Kidney (tissue), 14 donors: ENCODE results near the gene ASB2. TPM values are rescaled to one million over a fixed set of nuclear protein-coding genes. Genes with fewer than 3 reads are reported as not detected.

Source experiments
- DNase-seq, 5 donors: peaks; one replicate each; pipeline ENCODE4 v3.0.0-alpha.2; 2013 to 2020
- FAIRE-seq: peaks from 2 replicates; lab custom pipeline; 2012; peaks lifted over from hg19 to GRCh38; lab: Jason Lieb, UNC
- H3K27ac ChIP-seq, 2 donors: one replicate each; pipeline ENCODE4 v1.7.0; 2013; ENCODE audit warnings: low read depth in 2 of 2, low read length in 2 of 2, inconsistent platforms in 1 of 2
- H3K27me3 ChIP-seq: one replicate; pipeline ENCODE4 v1.7.1; 2013; ENCODE audit warnings: low read length, inconsistent platforms; ENCODE audit not compliant: control insufficient read depth, insufficient read depth
- H3K36me3 ChIP-seq, 3 donors: one replicate each; pipeline versions ENCODE4 v1.7.0 to v1.7.1; 2013; ENCODE audit warnings: low read length in 3 of 3, control low read depth in 1 of 3, inconsistent platforms in 1 of 3; ENCODE audit not compliant: insufficient read depth in 3 of 3, control insufficient read depth in 2 of 3
- H3K4me1 ChIP-seq, 3 donors: one replicate each; pipeline versions ENCODE4 v1.7.0 to v1.7.1; 2013; ENCODE audit warnings: low read length in 3 of 3, inconsistent platforms in 1 of 3, low read depth in 1 of 3; ENCODE audit not compliant: control insufficient read depth in 2 of 3, insufficient read depth in 2 of 3
- H3K4me3 ChIP-seq, 3 donors: one replicate each; pipeline versions ENCODE4 v1.7.0 to v1.8.1; 2013; ENCODE audit warnings: low read length in 3 of 3, control low read depth in 1 of 3, inconsistent platforms in 1 of 3
- H3K9ac ChIP-seq, 3 donors: one replicate each; pipeline versions ENCODE4 v1.7.0 to v1.7.1; 2013; ENCODE audit warnings: low read length in 3 of 3, control low read depth in 1 of 3, inconsistent platforms in 1 of 3
- H3K9me3 ChIP-seq, 3 donors: one replicate each; pipeline versions ENCODE4 v1.7.0 to v1.7.1; 2013; ENCODE audit warnings: low read length in 3 of 3, control low read depth in 1 of 3, inconsistent platforms in 1 of 3; ENCODE audit not compliant: control insufficient read depth in 2 of 3, insufficient read depth in 1 of 3
- CTCF ChIP-seq: IDR thresholded peaks from 3 replicates; pipeline ENCODE4 v1.5.1; 2012; ENCODE audit warnings: mild to moderate bottlenecking, moderate library complexity, borderline replicate concordance; ENCODE audit not compliant: insufficient read depth; ENCODE audit errors: extremely low read depth
- intact Hi-C: fragments of 100-400 bp; cut with DNase I; formaldehyde crosslinking; loops from one replicate; pipeline ENCODE4 v1.11.1; 2022
- polyA plus RNA-seq: library from polyadenylated mRNA; stranded (reverse); fragments of 350-450 nt; fragmentation: Illumina TruSeq; extraction: RNeasy Lipid Tissue Mini Kit (QIAGEN cat#74804); gene quantifications from one replicate; pipeline ENCODE4 v1.2.3, GENCODE V29; 2014; ENCODE audit warnings: low read depth, low replicate concordance; ENCODE audit not compliant: insufficient read depth
- total RNA-seq: library from RNA; stranded (reverse); fragmentation: NEBNext Ultra II Directional; extraction: Animal tissue kit (Norgen Biotek cat#: 25700); gene quantifications from one replicate; pipeline ENCODE4 v1.2.1, GENCODE V29; 2021
- donor health status: control.
- donor health status: control.
- donor health status: control.
- donor health status: control.
- donor health status: control.
- donor health status: DM: yes; HTN: yes; CAD: no.
- donor health status: Normal renal cell carcinoma (clear cell type).

ASB2 gene
- total and polyA plus RNA-seq, 2 donors from 2014 or later = 0.97 to 3.7 TPM

- DNase-seq (peak in 1 of 5 donors; percentile 15), FAIRE-seq (no peak)
- Histone ChIP-seq H3K36me3 (no peaks in the 10 kb centered on the region), H3K4me1 (no peaks in the 10 kb centered on the region), H3K4me3 (no peak overlapping the region), H3K9me3 (no peaks in the 10 kb centered on the region), H3K9ac (no peak overlapping the region), H3K27me3 (no peaks in the 10 kb centered on the region), H3K27ac (no peak overlapping the region)
- intact Hi-C loops = no loop called here
- TF ChIP-seq CTCF = no peak
Observed at GRCh38 chr14:93892505-93892839, 83.9 kb downstream of the ASB2 start.

GRCh38 chr14:93891756-93892504 is 84.4 kb downstream of the ASB2 start:
- no peaks in the 10 kb centered on the region for H3K36me3 ChIP-seq
- H3K4me3 ChIP-seq = no peak overlapping the region
- H3K27ac ChIP-seq = no peak overlapping the region
- FAIRE-seq = no peak
- H3K9ac ChIP-seq = no peak overlapping the region
- peak in 1 of 5 donors; percentile 57 for DNase-seq
- H3K9me3 ChIP-seq = no peaks in the 10 kb centered on the region
- H3K4me1 ChIP-seq = no peaks in the 10 kb centered on the region
- intact Hi-C loops = no loop called here
- TF ChIP-seq CTCF = no peak
- no peaks in the 10 kb centered on the region for H3K27me3 ChIP-seq

GRCh38 chr14:93889739-93890483 is 86.5 kb downstream of the ASB2 start:
- Histone ChIP-seq H3K4me3 (no peak overlapping the region), H3K27ac (no peak overlapping the region), H3K36me3 (no peaks in the 10 kb centered on the region), H3K9ac (no peak overlapping the region), H3K9me3 (peaks cover 0 to 5% (median 0%) of the 10 kb centered on the region in 3 donors), H3K27me3 (no peaks in the 10 kb centered on the region), H3K4me1 (no peaks in the 10 kb centered on the region)
- TF ChIP-seq CTCF = no peak
- FAIRE-seq (no peak), DNase-seq (peak in 1 of 5 donors; percentile 22)
- intact Hi-C loops = no loop called here
